ENCODE results near the gene NAGK.
"Not testable (repeated sequence)": the region's sequence is repeated elsewhere in the genome, so short reads cannot be mapped to it uniquely, and the experiment has no call there.

NAGK gene

GRCh38 chr2:71071681-71072398, 3.4 kb downstream of the NAGK start:
- no peak overlapping the region for H3K4me3 ChIP-seq (replicated peaks in 1 of 2; ENCODE audit: low read depth in 2 of 2, low read length in 2 of 2)
- DNase-seq (ENCODE audit: low read depth in 2 of 2), result no peak
- no peak for TF ChIP-seq CTCF (IDR thresholded peaks at IDR 0.05; ENCODE audit: low read depth, low read length)

GRCh38 chr2:71072492-71072891, 4.0 kb downstream of the NAGK start:
- H3K4me3 ChIP-seq (replicated peaks in 1 of 2; ENCODE audit: low read depth in 2 of 2, low read length in 2 of 2), result no peak overlapping the region
- TF ChIP-seq CTCF (IDR thresholded peaks at IDR 0.05; ENCODE audit: low read depth, low read length), result no peak
- DNase-seq (ENCODE audit: low read depth in 2 of 2), result no peak

- DNase-seq (ENCODE audit: low read depth in 2 of 2), result no peak
- H3K4me3 ChIP-seq (replicated peaks in 1 of 2; ENCODE audit: low read depth in 2 of 2, low read length in 2 of 2), result no peak overlapping the region
- no peak for TF ChIP-seq CTCF (IDR thresholded peaks at IDR 0.05; ENCODE audit: low read depth, low read length)
These were observed 5.0 kb downstream of the NAGK start for GRCh38 chr2:71073475-71073874.

- no peak for TF ChIP-seq CTCF (IDR thresholded peaks at IDR 0.05; ENCODE audit: low read depth, low read length)
- no peak overlapping the region for H3K4me3 ChIP-seq (replicated peaks in 1 of 2; ENCODE audit: low read depth in 2 of 2, low read length in 2 of 2)
- no peak for DNase-seq (ENCODE audit: low read depth in 2 of 2)
These were observed 6.5 kb downstream of the NAGK start for GRCh38 chr2:71074893-71075395.

- DNase-seq (ENCODE audit: low read depth in 2 of 2), result no peak
- no peak for TF ChIP-seq CTCF (IDR thresholded peaks at IDR 0.05; ENCODE audit: low read depth, low read length)
- H3K4me3 ChIP-seq (replicated peaks in 1 of 2; ENCODE audit: low read depth in 2 of 2, low read length in 2 of 2), result no peak overlapping the region
These were observed 10.2 kb downstream of the NAGK start for GRCh38 chr2:71078624-71079023.

- TF ChIP-seq CTCF (IDR thresholded peaks at IDR 0.05; ENCODE audit: low read depth, low read length), result no peak
- no peak overlapping the region for H3K4me3 ChIP-seq (replicated peaks in 1 of 2; ENCODE audit: low read depth in 2 of 2, low read length in 2 of 2)
- no peak for DNase-seq (ENCODE audit: low read depth in 2 of 2)
These were observed 14.2 kb downstream of the NAGK start for GRCh38 chr2:71082402-71083252.

- DNase-seq (ENCODE audit: low read depth in 2 of 2), result not testable (repeated sequence)
These were observed 14.8 kb downstream of the NAGK start for GRCh38 chr2:71083297-71083696.

GRCh38 chr2:71083752-71084312, 15.4 kb downstream of the NAGK start:
- not testable (repeated sequence) for H3K4me3 ChIP-seq (replicated peaks in 1 of 2; ENCODE audit: low read depth in 2 of 2, low read length in 2 of 2); DNase-seq (ENCODE audit: low read depth in 2 of 2)

More at GRCh38 chr2:71083297-71083696, 14.8 kb downstream of the NAGK start:
- H3K4me3 ChIP-seq (replicated peaks in 1 of 2; ENCODE audit: low read depth in 2 of 2, low read length in 2 of 2), result not testable (repeated sequence)

- H3K4me3 ChIP-seq (replicated peaks in 1 of 2; ENCODE audit: low read depth in 2 of 2, low read length in 2 of 2); DNase-seq (ENCODE audit: low read depth in 2 of 2): not testable (repeated sequence)
These were observed 17.0 kb downstream of the NAGK start for GRCh38 chr2:71085325-71086003.

GRCh38 chr2:71089475-71089874, 21.0 kb downstream of the NAGK start:
- H3K4me3 ChIP-seq (replicated peaks in 1 of 2; ENCODE audit: low read depth in 2 of 2, low read length in 2 of 2); DNase-seq (ENCODE audit: low read depth in 2 of 2): not testable (repeated sequence)
